Esophagus muscularis mucosa (tissue), 4 donors: ENCODE measurements around the gene CTXN1.
"Not testable (repeated sequence)": the region's sequence is repeated elsewhere in the genome, so short reads cannot be mapped to it uniquely, and the experiment has no call there.

Experiments used
- EP300 ChIP-seq: sonication (generic); formaldehyde crosslinking; IDR thresholded peaks from one replicate; pipeline ENCODE4 v1.6.1; 2017; ENCODE audit warnings: antibody characterized with exemption
- POLR2A ChIP-seq: fragments of 450-650 bp; IDR thresholded peaks from one replicate; pipeline ENCODE4 v1.6.1; 2017; ENCODE audit warnings: antibody characterized with exemption, moderate library complexity, mild to moderate bottlenecking, low read depth
- POLR2AphosphoS5 ChIP-seq, 2 donors: sonication (generic); formaldehyde crosslinking; IDR thresholded peaks; one replicate each; pipeline ENCODE4 v1.6.1; 2017; ENCODE audit warnings: antibody characterized with exemption in 2 of 2
- TF ChIP-seq, protein P1 (sequence below), 3 experiments: fragments of 200-600 bp in 2 of 3; fragments of 450-650 bp in 1 of 3; sonication (generic) in 2 of 3; IDR thresholded peaks; one replicate each; pipeline ENCODE4 v1.5.1; 2017 to 2019; ENCODE audit warnings: antibody characterized with exemption in 3 of 3, mild to moderate bottlenecking in 2 of 3, moderate library complexity in 1 of 3

DNA sequence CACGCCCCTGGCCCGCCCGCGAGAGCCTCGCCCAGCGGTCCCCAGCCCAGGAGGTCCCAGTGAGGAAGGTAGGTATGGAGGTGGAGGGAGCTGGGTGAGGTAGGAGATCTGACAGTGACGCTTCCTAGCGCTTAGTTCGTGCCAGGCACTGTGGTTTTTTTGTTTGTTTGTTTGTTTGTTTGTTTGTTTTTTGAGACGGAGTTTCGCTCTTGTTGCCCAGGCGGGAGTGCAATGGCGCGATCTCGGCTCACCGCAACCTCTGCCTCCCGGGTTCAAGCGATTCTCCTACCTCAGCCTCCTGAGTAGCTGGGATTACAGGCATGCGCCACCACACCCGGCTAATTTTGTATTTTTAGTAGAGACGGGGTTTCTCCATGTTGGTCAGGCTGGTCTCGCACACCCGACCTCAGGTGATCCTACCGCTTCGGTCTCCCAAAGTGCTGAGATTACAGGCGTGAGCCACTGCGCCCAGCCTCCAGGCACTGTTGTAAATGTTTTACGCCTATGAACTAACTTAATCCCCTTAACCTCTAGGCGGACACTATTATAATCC is 7.8 kb downstream of the CTXN1 start:
- not testable (repeated sequence) for TF ChIP-seq POLR2A; POLR2AphosphoS5 (IDR thresholded peaks at IDR 0.05); EP300
- TF ChIP-seq, protein P1, sequence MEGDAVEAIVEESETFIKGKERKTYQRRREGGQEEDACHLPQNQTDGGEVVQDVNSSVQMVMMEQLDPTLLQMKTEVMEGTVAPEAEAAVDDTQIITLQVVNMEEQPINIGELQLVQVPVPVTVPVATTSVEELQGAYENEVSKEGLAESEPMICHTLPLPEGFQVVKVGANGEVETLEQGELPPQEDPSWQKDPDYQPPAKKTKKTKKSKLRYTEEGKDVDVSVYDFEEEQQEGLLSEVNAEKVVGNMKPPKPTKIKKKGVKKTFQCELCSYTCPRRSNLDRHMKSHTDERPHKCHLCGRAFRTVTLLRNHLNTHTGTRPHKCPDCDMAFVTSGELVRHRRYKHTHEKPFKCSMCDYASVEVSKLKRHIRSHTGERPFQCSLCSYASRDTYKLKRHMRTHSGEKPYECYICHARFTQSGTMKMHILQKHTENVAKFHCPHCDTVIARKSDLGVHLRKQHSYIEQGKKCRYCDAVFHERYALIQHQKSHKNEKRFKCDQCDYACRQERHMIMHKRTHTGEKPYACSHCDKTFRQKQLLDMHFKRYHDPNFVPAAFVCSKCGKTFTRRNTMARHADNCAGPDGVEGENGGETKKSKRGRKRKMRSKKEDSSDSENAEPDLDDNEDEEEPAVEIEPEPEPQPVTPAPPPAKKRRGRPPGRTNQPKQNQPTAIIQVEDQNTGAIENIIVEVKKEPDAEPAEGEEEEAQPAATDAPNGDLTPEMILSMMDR (IDR thresholded peaks at IDR 0.05): not testable (repeated sequence)
